ENCODE results near the gene CYB561.

GRCh38 chr17:63406689-63407330 is 39.3 kb downstream of the CYB561 start:
- TF ChIP-seq POLR2A (IDR thresholded peaks at IDR 0.05) = no peak
- peak; percentile 46 to 86 (median 78) for TF ChIP-seq CTCF (IDR thresholded peaks at IDR 0.05)
